A673 (cell line): ENCODE measurements around the gene ANKMY2. TPM values are rescaled to one million over a fixed set of nuclear protein-coding genes. Genes with fewer than 3 reads are reported as not detected.

Experiments
- BruUV-seq: library from RNA; stranded (reverse); fragments of 400-500 nt; replicated peaks from 2 replicates; lab custom pipeline; 2021; lab: Mats Ljungman, UMichigan
- CTCF ChIA-PET: fragments of 300-600 bp; sonication (Branson Sonifier 250); formaldehyde crosslinking; loops from one replicate; lab custom pipeline; 2022; ENCODE audit warnings: antibody characterized with exemption; lab: Charles Lee
- POLR2A ChIA-PET: fragments of 300-600 bp; sonication (Branson Sonifier 250); formaldehyde crosslinking; loops from one replicate; lab custom pipeline; 2022; ENCODE audit warnings: antibody characterized with exemption; ENCODE audit not compliant: low non-redundant PET; lab: Charles Lee
- DNase-seq: peaks from one replicate; pipeline ENCODE4 v3.0.0-alpha.2; 2015; ENCODE audit warnings: low spot score
- H3K27ac ChIP-seq: fragments of 200-600 bp; sonication (generic); 2 replicates; pipeline ENCODE4 v1.5.1; 2016; ENCODE audit warnings: mixed run types, low read depth, mild to moderate bottlenecking, mixed read lengths, antibody characterized with exemption, low read length; ENCODE audit not compliant: poor library complexity, severe bottlenecking
- H3K27me3 ChIP-seq: fragments of 200-600 bp; sonication (generic); replicated peaks from 2 replicates; pipeline ENCODE4 v1.6.1; 2017; ENCODE audit warnings: mixed run types, low read depth, mild to moderate bottlenecking, mixed read lengths, antibody characterized with exemption, low read length; ENCODE audit not compliant: insufficient read depth, poor library complexity
- H3K36me3 ChIP-seq: fragments of 200-600 bp; sonication (generic); 2 replicates; pipeline ENCODE4 v1.6.1; 2016; ENCODE audit warnings: mixed run types, mild to moderate bottlenecking, mixed read lengths, antibody characterized with exemption, low read length; ENCODE audit not compliant: insufficient read depth, poor library complexity, severe bottlenecking
- H3K4me1 ChIP-seq: fragments of 200-600 bp; sonication (generic); 2 replicates; pipeline ENCODE4 v1.6.1; 2017; ENCODE audit warnings: mixed run types, mild to moderate bottlenecking, mixed read lengths, antibody characterized with exemption, low read length; ENCODE audit not compliant: insufficient read depth, poor library complexity, severe bottlenecking
- H3K4me3 ChIP-seq: fragments of 200-600 bp; sonication (generic); 2 replicates; pipeline ENCODE4 v1.5.1; 2016; ENCODE audit warnings: low read depth, mixed run types, mild to moderate bottlenecking, mixed read lengths, low read length; ENCODE audit not compliant: poor library complexity, severe bottlenecking
- H3K9me3 ChIP-seq: fragments of 200-600 bp; sonication (generic); 2 replicates; pipeline ENCODE4 v1.6.1; 2016; ENCODE audit warnings: mixed run types, low read depth, mild to moderate bottlenecking, mixed read lengths, antibody characterized with exemption, low read length; ENCODE audit not compliant: poor library complexity, severe bottlenecking
- CTCF ChIP-seq: fragments of 300-800, 200-600 bp; sonication (generic); conservative IDR thresholded peaks from 2 replicates; pipeline ENCODE4 v1.5.1; 2017; ENCODE audit warnings: low read depth, mild to moderate bottlenecking, antibody characterized with exemption, low read length, moderate library complexity, mixed read lengths
- EZH2 ChIP-seq: fragments of 200-600 bp; sonication (generic); IDR thresholded peaks from 2 replicates; pipeline ENCODE4 v1.6.1; 2017; ENCODE audit warnings: borderline replicate concordance, low read depth, mild to moderate bottlenecking, mixed read lengths, antibody characterized with exemption, low read length; ENCODE audit not compliant: poor library complexity, severe bottlenecking
- intact Hi-C: fragments of 100-400 bp; cut with micrococcal nuclease; formaldehyde crosslinking; loops from one replicate; pipeline ENCODE4 v1.10.0; 2022; ENCODE audit not compliant: unreplicated experiment
- total RNA-seq: library from RNA; stranded (reverse); gene quantifications from 2 replicates; pipeline ENCODE4 v1.2.3, GENCODE V29; 2021

Gene ANKMY2
- total RNA-seq, 1 experiment from 2014 or later, result 24.3 TPM

GRCh38 chr7:16571941-16572340, 73.6 kb downstream of the ANKMY2 start:
- TF ChIP-seq EZH2, result no peak
- TF ChIP-seq CTCF, result no peak
- no TSS peak for BruUV-seq
- H3K9me3 ChIP-seq, result no peaks in the 10 kb centered on the region
- DNase-seq, result no peak
- H3K27ac ChIP-seq, result no peak overlapping the region
- intact Hi-C loops, result no loop called here
- ChIA-PET POLR2A (no interaction called here), CTCF (no interaction called here)
- no peaks in the 10 kb centered on the region for H3K36me3 ChIP-seq
- no peaks in the 10 kb centered on the region for H3K27me3 ChIP-seq
- no peaks in the 10 kb centered on the region for H3K4me1 ChIP-seq
- no peak overlapping the region for H3K4me3 ChIP-seq

DNA sequence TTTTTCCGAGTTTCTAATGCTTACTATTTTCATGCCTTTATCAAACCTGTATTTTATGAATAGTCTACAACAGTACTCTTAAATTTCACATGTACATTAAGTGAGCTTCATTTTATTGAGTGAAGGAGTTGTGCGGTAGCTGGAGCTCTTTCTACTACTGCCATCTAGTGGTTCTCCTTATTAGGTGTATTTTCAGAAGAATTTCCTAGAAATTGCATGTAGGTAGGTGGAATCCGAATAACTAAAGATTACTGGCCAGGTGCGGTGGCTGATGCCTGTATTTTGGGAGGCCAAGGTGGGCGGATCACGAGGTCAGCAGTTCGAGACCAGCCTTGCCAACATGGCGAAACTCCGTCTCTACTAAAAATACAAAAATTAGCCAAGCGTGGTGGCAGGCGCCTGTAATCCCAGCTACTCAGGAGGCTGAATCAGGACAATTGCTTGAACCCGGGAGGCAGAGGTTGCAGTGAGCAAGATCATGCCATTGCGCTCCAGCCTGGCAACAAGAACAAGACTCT, 80.6 kb downstream of the ANKMY2 start:
- POLR2A ChIA-PET, result interaction anchor here (0.6 kb wide), 1 partner anchor 262 kb away, joined by 3 read pairs; no protein-coding TSS in a partner anchor
- CTCF ChIA-PET, result interaction anchor here (0.6 to 1.2 kb wide), 13 partner anchors 13 to 487 kb away, joined by 3 to 13 read pairs (median 5); no protein-coding TSS in a partner anchor
- Histone ChIP-seq H3K36me3 (no peaks in the 10 kb centered on the region), H3K4me1 (peaks cover 22% of the 10 kb centered on the region), H3K4me3 (no peak overlapping the region), H3K27ac (no peak overlapping the region), H3K27me3 (no peaks in the 10 kb centered on the region), H3K9me3 (no peaks in the 10 kb centered on the region)
- DNase-seq, result peak; percentile 64
- BruUV-seq, result no TSS peak
- no peak for TF ChIP-seq EZH2
- TF ChIP-seq CTCF, result peak; percentile 81
- intact Hi-C loops, result loop anchor here (1.0 to 2.0 kb wide), 3 partner anchors 132 to 487 kb away; no protein-coding TSS in a partner anchor

DNA sequence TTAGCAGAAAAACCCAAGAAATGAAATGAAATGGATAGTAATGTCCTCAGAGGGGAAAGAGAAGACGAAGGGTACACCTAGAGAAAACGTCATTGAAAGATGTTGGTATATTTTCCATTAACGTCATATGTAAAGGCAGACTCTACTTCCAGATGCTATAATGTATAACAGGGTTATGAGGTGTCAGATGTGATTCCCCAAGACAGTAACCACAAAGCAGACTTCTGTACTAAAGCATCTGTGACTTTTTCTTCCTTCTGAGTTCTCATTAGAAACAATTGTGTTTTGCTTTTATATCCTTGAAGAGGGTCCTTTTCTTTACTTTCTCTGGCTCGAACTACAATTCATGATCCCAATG, 81.6 kb downstream of the ANKMY2 start:
- no peak overlapping the region for H3K27ac ChIP-seq
- no TSS peak for BruUV-seq
- H3K4me1 ChIP-seq, result peaks cover 22% of the 10 kb centered on the region
- CTCF ChIA-PET, result interaction anchor here (1.2 kb wide), 2 partner anchors 131 to 486 kb away, joined by 8 to 13 read pairs; no protein-coding TSS in a partner anchor
- intact Hi-C loops, result loop anchor here (2.0 kb wide), 2 partner anchors 131 to 449 kb away; no protein-coding TSS in a partner anchor
- DNase-seq, result no peak
- TF ChIP-seq EZH2, result no peak
- TF ChIP-seq CTCF, result no peak
- no peaks in the 10 kb centered on the region for H3K36me3 ChIP-seq
- no peak overlapping the region for H3K4me3 ChIP-seq
- H3K9me3 ChIP-seq, result no peaks in the 10 kb centered on the region
- H3K27me3 ChIP-seq, result no peaks in the 10 kb centered on the region
- POLR2A ChIA-PET, result interaction anchor here (0.7 kb wide), 1 partner anchor 104 kb away, joined by 3 read pairs; no protein-coding TSS in a partner anchor
